Upper lobe of left lung (tissue), 6 donors: ENCODE results near the gene CTSZ. TPM values are rescaled to one million over a fixed set of nuclear protein-coding genes. Genes with fewer than 3 reads are reported as not detected.
A peak's percentile ranks its signal among the peaks of the same experiment; 100 is the strongest.

Experiments
- ATAC-seq, 2 donors: fragments of 200-7000 bp; cut with Tn5 transposase; one replicate each; pipeline ENCODE4 v1.9.1; 2022; ENCODE audit warnings: mild to moderate bottlenecking in 2 of 2, moderate library complexity in 2 of 2; ENCODE audit not compliant: low FRiP score in 2 of 2
- DNase-seq, 2 donors: peaks; one replicate each; pipeline ENCODE4 v3.0.0-alpha.2; 2019 to 2020
- H3K27ac ChIP-seq, 4 donors: fragments of 200-600 bp; sonication (generic); one replicate each; pipeline ENCODE4 v1.5.1; 2016 to 2019
- H3K27me3 ChIP-seq, 4 donors: fragments of 200-600 bp; sonication (generic); one replicate each; pipeline ENCODE4 v1.5.1; 2017 to 2019
- H3K36me3 ChIP-seq, 4 donors: fragments of 200-600 bp; sonication (generic); one replicate each; pipeline ENCODE4 v1.5.1; 2016 to 2019
- H3K4me1 ChIP-seq, 4 donors: fragments of 200-600 bp; sonication (generic); one replicate each; pipeline ENCODE4 v1.5.1; 2018 to 2019
- H3K4me3 ChIP-seq, 4 donors: fragments of 200-600 bp; sonication (generic); one replicate each; pipeline ENCODE4 v1.5.1; 2017 to 2019; ENCODE audit warnings: mild to moderate bottlenecking in 2 of 4, moderate library complexity in 1 of 4
- H3K9me3 ChIP-seq, 4 donors: fragments of 200-600 bp; sonication (generic); one replicate each; pipeline ENCODE4 v1.5.1; 2018 to 2019
- EP300 ChIP-seq, 4 donors: sonication (generic); formaldehyde crosslinking; IDR thresholded peaks; one replicate each; pipeline ENCODE4 v1.5.1; 2017; ENCODE audit warnings: antibody characterized with exemption in 4 of 4, control low read depth in 2 of 4
- POLR2A ChIP-seq, 4 donors: fragments of 450-650 bp; IDR thresholded peaks; one replicate each; pipeline ENCODE4 v1.5.1; 2016 to 2017; ENCODE audit warnings: antibody characterized with exemption in 4 of 4, mild to moderate bottlenecking in 2 of 4
- POLR2AphosphoS5 ChIP-seq, 2 donors: sonication (generic); formaldehyde crosslinking; IDR thresholded peaks; one replicate each; pipeline ENCODE4 v1.5.1; 2017; ENCODE audit warnings: antibody characterized with exemption in 2 of 2
- whole genome bisulfite sequencing, 2 donors: methylation state at CpG; one replicate each; pipeline ENCODE4 v1.1.5; 2017 to 2018; 5-methylcytosine and 5-hydroxymethylcytosine counted together
- total RNA-seq, 6 donors: library from RNA; depleted of rRNA in 4 of 6; stranded (reverse); fragments of >200 nt in 4 of 6; gene quantifications; one replicate each; pipeline versions ENCODE4 v1.1.0 to v1.2.1, GENCODE V29; 2016 to 2021
- TF ChIP-seq, protein P1 (sequence below), 6 experiments: fragments of 450-650 bp in 4 of 6; fragments of 200-600 bp in 2 of 6; sonication (generic) in 2 of 6; IDR thresholded peaks; one replicate each; pipeline ENCODE4 v1.5.1; 2016 to 2019; ENCODE audit warnings: antibody characterized with exemption in 6 of 6
- donor health status: DM: no; HTN: no; CAD: no; lungs with moderate emphysema.
- donor health status: DM: no; HTN: yes; CAD: no; lungs with severe emphysema.

Gene CTSZ
- total RNA-seq, 6 donors from 2014 or later: 196 to 503 (median 397) TPM

DNA sequence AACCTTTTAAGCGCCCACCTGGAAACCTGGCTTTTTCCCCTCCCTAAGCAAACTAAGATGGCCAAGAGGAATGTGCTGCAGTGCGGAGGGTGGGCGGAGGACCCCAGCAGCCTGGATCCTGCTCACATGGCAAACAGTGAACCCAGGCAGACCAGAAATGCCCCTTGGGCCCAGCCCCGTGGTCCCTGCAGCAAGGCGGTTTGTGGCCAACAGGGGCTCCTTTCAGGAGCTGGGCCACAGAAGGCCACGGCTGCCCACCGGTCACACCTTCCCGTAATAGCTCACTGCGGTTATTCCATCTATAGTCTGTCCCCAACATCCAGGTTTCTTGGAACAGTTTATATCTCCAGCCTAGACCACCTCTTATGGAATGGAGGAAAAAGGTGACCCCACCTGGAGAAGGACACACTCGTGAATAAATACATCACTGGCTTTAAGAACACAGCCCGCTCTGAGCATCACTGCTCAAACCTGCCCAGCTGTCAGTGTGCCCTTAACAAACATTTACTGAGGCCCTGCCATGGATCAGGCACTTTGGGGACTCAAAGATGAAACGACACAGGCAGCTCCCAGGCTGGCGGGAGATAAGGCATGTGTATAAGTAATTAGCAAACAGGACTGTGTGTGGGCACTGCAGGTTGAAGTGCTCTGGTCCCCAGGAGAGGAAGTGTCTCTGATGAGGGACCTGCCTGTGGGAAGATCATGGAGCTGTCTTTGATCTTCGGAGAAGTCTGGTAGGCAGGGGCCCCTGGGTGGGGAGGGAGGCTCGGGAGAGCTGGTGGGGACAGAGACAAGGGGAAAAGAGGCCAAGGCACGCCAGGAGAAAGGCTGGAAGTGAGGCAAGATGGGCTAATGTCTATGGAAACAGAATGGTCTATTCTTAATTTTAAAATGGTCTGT is 9.0 kb upstream of the CTSZ start:
- Histone ChIP-seq H3K36me3 (no peaks in the 10 kb centered on the region), H3K4me3 (no peak overlapping the region), H3K4me1 (peaks cover 5 to 10% (median 6%) of the 10 kb centered on the region in 4 donors), H3K27me3 (no peaks in the 10 kb centered on the region), H3K9me3 (no peaks in the 10 kb centered on the region), H3K27ac (no peak overlapping the region)
- ATAC-seq (no peak), DNase-seq (peak in 1 of 2 donors; percentile 45)
- 75 to 79% methylated on average over 13 to 16 of the region's 16 CpGs for WGBS, 2 donors
- TF ChIP-seq, protein P1, sequence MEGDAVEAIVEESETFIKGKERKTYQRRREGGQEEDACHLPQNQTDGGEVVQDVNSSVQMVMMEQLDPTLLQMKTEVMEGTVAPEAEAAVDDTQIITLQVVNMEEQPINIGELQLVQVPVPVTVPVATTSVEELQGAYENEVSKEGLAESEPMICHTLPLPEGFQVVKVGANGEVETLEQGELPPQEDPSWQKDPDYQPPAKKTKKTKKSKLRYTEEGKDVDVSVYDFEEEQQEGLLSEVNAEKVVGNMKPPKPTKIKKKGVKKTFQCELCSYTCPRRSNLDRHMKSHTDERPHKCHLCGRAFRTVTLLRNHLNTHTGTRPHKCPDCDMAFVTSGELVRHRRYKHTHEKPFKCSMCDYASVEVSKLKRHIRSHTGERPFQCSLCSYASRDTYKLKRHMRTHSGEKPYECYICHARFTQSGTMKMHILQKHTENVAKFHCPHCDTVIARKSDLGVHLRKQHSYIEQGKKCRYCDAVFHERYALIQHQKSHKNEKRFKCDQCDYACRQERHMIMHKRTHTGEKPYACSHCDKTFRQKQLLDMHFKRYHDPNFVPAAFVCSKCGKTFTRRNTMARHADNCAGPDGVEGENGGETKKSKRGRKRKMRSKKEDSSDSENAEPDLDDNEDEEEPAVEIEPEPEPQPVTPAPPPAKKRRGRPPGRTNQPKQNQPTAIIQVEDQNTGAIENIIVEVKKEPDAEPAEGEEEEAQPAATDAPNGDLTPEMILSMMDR (IDR thresholded peaks at IDR 0.05): no peak
- TF ChIP-seq POLR2A (IDR thresholded peaks at IDR 0.05): no peak
- no peak for TF ChIP-seq POLR2AphosphoS5 (IDR thresholded peaks at IDR 0.05)
- TF ChIP-seq EP300 (IDR thresholded peaks at IDR 0.05): no peak

DNA sequence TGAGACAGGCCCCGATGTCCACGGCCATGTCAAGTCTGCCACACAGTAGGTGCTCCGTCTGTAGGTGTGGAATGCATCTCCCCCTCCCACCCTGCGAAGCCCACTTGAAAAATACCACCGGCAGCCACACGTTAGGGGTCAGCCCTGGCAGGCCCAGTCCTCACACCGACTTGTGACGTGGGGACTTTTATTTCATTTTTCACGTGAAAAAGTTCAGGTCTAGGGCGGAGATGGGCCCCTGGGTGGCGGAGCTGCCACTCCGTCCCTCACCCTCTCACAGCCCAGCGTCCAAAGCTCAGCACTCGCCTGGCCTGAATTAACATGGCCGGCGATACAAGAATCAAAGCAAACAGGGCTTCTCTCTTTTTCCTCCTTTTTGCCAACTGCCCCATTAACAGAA is 8.4 kb upstream of the CTSZ start:
- Histone ChIP-seq H3K4me3 (no peak overlapping the region), H3K36me3 (no peaks in the 10 kb centered on the region), H3K27ac (no peak overlapping the region), H3K4me1 (peaks cover 12 to 17% (median 13%) of the 10 kb centered on the region in 4 donors), H3K9me3 (no peaks in the 10 kb centered on the region), H3K27me3 (no peaks in the 10 kb centered on the region)
- ATAC-seq: no peak
- WGBS, 2 donors: 87 to 92% methylated on average over 16 of the region's 16 CpGs
- TF ChIP-seq POLR2AphosphoS5 (IDR thresholded peaks at IDR 0.05): no peak
- no peak for TF ChIP-seq POLR2A (IDR thresholded peaks at IDR 0.05)
- TF ChIP-seq EP300 (IDR thresholded peaks at IDR 0.05): no peak
- TF ChIP-seq, protein P1 (IDR thresholded peaks at IDR 0.05): no peak
- DNase-seq: peak in 1 of 2 donors; percentile 14

GRCh38 chr20:59014680-59015389 is 7.8 kb upstream of the CTSZ start:
- ATAC-seq (no peak), DNase-seq (peak in 1 of 2 donors; percentile 19)
- no peaks in the 10 kb centered on the region for H3K27me3 ChIP-seq
- H3K9me3 ChIP-seq: no peaks in the 10 kb centered on the region
- WGBS, 2 donors: 70 to 86% methylated on average over 7 to 17 of the region's 17 CpGs
- H3K4me1 ChIP-seq: peaks cover 16 to 22% (median 18%) of the 10 kb centered on the region in 4 donors
- no peak overlapping the region for H3K27ac ChIP-seq
- TF ChIP-seq EP300 (IDR thresholded peaks at IDR 0.05) (no peak), POLR2AphosphoS5 (IDR thresholded peaks at IDR 0.05) (no peak), POLR2A (IDR thresholded peaks at IDR 0.05) (no peak)
- TF ChIP-seq, protein P1 (IDR thresholded peaks at IDR 0.05): no peak
- no peak overlapping the region for H3K4me3 ChIP-seq
- H3K36me3 ChIP-seq: no peaks in the 10 kb centered on the region

- no peak for DNase-seq
- no peaks in the 10 kb centered on the region for H3K36me3 ChIP-seq
- no peaks in the 10 kb centered on the region for H3K27me3 ChIP-seq
- WGBS, 2 donors: 64 to 74% methylated on average over 13 of the region's 13 CpGs
- H3K4me3 ChIP-seq: no peak overlapping the region
- no peak for ATAC-seq
- no peaks in the 10 kb centered on the region for H3K9me3 ChIP-seq
- no peak overlapping the region for H3K27ac ChIP-seq
- TF ChIP-seq, protein P1 (IDR thresholded peaks at IDR 0.05): no peak
- TF ChIP-seq POLR2A (IDR thresholded peaks at IDR 0.05): no peak
- TF ChIP-seq POLR2AphosphoS5 (IDR thresholded peaks at IDR 0.05): no peak
- TF ChIP-seq EP300 (IDR thresholded peaks at IDR 0.05): no peak
- peaks cover 16 to 23% (median 21%) of the 10 kb centered on the region in 4 donors for H3K4me1 ChIP-seq
Observed at GRCh38 chr20:59013959-59014608, 7.0 kb upstream of the CTSZ start.
